ENCODE data around the gene MAP3K13.

The MAP3K13 gene

GRCh38 chr3:185362850-185363661 is at the start of gene MAP3K13:
Gene MAP3K13, plus strand, starts transcription at chr3:185363136. Its CDS starts 65,446 bp downstream, at chr3:185428582.
- DNase-seq (ENCODE audit: low spot score): no peak

- no peak for DNase-seq (ENCODE audit: low spot score)
Observed at GRCh38 chr3:185313693-185314246, 49.2 kb upstream of the MAP3K13 start.

GRCh38 chr3:185316740-185317412 is 46.1 kb upstream of the MAP3K13 start:
- DNase-seq (ENCODE audit: low spot score): no peak

GRCh38 chr3:185317674-185318073 is 45.3 kb upstream of the MAP3K13 start:
- DNase-seq (ENCODE audit: low spot score): no peak

- DNase-seq (ENCODE audit: low spot score): no peak
Observed at GRCh38 chr3:185318141-185318540, 44.8 kb upstream of the MAP3K13 start.

- DNase-seq (ENCODE audit: low spot score): no peak
Observed at GRCh38 chr3:185319801-185320200, 43.1 kb upstream of the MAP3K13 start.

- DNase-seq (ENCODE audit: low spot score): no peak
Observed at GRCh38 chr3:185320949-185321348, 42.0 kb upstream of the MAP3K13 start.

- DNase-seq (ENCODE audit: low spot score): no peak
Observed at GRCh38 chr3:185322101-185322719, 40.7 kb upstream of the MAP3K13 start.

- no peak for DNase-seq (ENCODE audit: low spot score)
Observed at GRCh38 chr3:185325946-185326791, 36.8 kb upstream of the MAP3K13 start.

GRCh38 chr3:185327062-185327461 is 35.9 kb upstream of the MAP3K13 start:
- no peak for DNase-seq (ENCODE audit: low spot score)

GRCh38 chr3:185328324-185329004 is 34.5 kb upstream of the MAP3K13 start:
- no peak for DNase-seq (ENCODE audit: low spot score)

- no peak for DNase-seq (ENCODE audit: low spot score)
Observed at GRCh38 chr3:185330238-185330637, 32.7 kb upstream of the MAP3K13 start.

- DNase-seq (ENCODE audit: low spot score): no peak
Observed at GRCh38 chr3:185330644-185331043, 32.3 kb upstream of the MAP3K13 start.

- DNase-seq (ENCODE audit: low spot score): no peak
Observed at GRCh38 chr3:185332026-185332735, 30.8 kb upstream of the MAP3K13 start.

GRCh38 chr3:185335799-185336198 is 27.1 kb upstream of the MAP3K13 start:
- DNase-seq (ENCODE audit: low spot score): no peak

GRCh38 chr3:185337231-185337816 is 25.6 kb upstream of the MAP3K13 start:
- no peak for DNase-seq (ENCODE audit: low spot score)

GRCh38 chr3:185339945-185340344 is 23.0 kb upstream of the MAP3K13 start:
- no peak for DNase-seq (ENCODE audit: low spot score)

- DNase-seq (ENCODE audit: low spot score): no peak
Observed at GRCh38 chr3:185340751-185341150, 22.2 kb upstream of the MAP3K13 start.

GRCh38 chr3:185341616-185342458 is 21.1 kb upstream of the MAP3K13 start:
- no peak for DNase-seq (ENCODE audit: low spot score)
